Measurements from ENCODE around the gene MYO19. TPM values are rescaled to one million over a fixed set of nuclear protein-coding genes. Genes with fewer than 3 reads are reported as not detected.

MYO19 gene
- total RNA-seq, 1 donor, result 50.1 TPM

DNA sequence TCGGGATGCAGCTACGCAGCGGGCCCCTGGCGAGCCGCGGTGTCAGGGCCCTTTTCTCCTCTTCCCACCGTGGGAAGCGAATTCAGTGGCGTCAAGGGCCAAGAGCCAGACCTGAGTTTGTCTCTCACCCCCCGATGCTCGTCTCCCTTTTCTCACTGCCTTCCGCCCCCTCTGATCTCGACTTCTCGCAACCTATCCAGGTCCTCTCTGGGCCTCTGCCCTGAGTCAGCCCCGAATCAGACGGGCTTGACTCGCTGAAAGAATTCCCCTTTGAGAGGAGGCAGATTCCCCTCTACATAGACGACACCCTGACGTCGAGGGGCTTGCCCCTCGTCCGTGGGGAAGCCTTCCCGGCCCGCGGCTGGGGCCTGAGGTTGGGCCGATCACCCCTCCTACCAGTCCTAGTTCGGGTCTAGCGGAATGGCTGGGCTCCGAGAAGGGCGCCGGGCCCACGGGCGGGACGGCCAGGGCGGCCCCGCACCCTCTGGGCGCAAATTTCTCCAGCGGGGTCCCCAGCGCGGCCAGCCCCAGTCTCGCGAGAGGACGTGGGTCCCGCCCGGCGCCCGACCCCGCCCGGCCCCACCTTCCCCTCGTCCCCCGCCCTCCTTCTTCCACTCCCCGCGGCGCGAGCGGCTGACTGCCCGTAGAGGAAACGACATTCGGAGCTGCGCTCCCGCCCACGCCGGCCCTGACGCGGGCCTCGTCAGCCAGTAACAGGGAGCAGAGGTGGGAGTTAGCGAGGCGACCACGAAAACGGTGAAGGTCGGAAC lies 9.8 kb upstream of the MYO19 start, which contains the start of gene GGNBP2:
Gene GGNBP2 (plus strand): TSS at position 613 of the 770 bp plus-strand sequence. CDS start 806 bp downstream, outside the sequence.
- TF ChIP-seq CTCF (IDR thresholded peaks at IDR 0.05; ENCODE audit: insufficient read depth, low read depth, low read length), result no peak
- H3K4me3 ChIP-seq (ENCODE audit: low read depth, low read length), result peak within 1 kb of the TSS; percentile 96
- DNase-seq (ENCODE audit: low read depth), result peak; percentile 93

- peak overlapping the region; percentile 96 for H3K4me3 ChIP-seq (ENCODE audit: low read depth, low read length)
- DNase-seq (ENCODE audit: low read depth), result no peak
- TF ChIP-seq CTCF (IDR thresholded peaks at IDR 0.05; ENCODE audit: insufficient read depth, low read depth, low read length), result peak; percentile 28
Observed at GRCh38 chr17:36544044-36544306, 9.3 kb upstream of the MYO19 start.

GRCh38 chr17:36542755-36543154 lies 8.1 kb upstream of the MYO19 start:
- no peak overlapping the region for H3K4me3 ChIP-seq (ENCODE audit: low read depth, low read length)
- TF ChIP-seq CTCF (IDR thresholded peaks at IDR 0.05; ENCODE audit: insufficient read depth, low read depth, low read length), result no peak
- no peak for DNase-seq (ENCODE audit: low read depth)

DNA sequence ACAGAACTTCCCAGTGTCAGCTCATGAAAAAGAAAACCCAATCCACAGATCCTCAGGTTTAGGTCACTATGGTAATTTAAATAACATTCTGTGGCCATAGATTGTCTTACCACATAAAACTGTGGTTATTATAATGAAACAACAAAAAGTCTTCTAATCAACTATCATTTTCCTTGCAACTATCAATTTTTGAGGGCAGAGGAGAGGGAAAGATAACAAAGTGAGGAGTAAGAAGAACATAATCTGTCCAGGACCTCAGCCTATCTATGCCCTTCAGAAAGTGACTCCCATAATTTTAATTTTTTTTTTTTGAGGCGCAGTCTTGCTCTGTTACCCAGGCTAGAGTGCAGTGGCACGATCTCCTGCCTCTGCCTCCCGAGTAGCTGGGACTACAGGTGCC lies 6.0 kb upstream of the MYO19 start:
- no peak for TF ChIP-seq CTCF (IDR thresholded peaks at IDR 0.05; ENCODE audit: insufficient read depth, low read depth, low read length)
- H3K4me3 ChIP-seq (ENCODE audit: low read depth, low read length), result no peak overlapping the region
- no peak for DNase-seq (ENCODE audit: low read depth)

- TF ChIP-seq CTCF (IDR thresholded peaks at IDR 0.05; ENCODE audit: insufficient read depth, low read depth, low read length), result no peak
- DNase-seq (ENCODE audit: low read depth), result peak; percentile 3
- peak overlapping the region; percentile 97 for H3K4me3 ChIP-seq (ENCODE audit: low read depth, low read length)
Observed at GRCh38 chr17:36535669-36536081, 1.0 kb upstream of the MYO19 start.

DNA sequence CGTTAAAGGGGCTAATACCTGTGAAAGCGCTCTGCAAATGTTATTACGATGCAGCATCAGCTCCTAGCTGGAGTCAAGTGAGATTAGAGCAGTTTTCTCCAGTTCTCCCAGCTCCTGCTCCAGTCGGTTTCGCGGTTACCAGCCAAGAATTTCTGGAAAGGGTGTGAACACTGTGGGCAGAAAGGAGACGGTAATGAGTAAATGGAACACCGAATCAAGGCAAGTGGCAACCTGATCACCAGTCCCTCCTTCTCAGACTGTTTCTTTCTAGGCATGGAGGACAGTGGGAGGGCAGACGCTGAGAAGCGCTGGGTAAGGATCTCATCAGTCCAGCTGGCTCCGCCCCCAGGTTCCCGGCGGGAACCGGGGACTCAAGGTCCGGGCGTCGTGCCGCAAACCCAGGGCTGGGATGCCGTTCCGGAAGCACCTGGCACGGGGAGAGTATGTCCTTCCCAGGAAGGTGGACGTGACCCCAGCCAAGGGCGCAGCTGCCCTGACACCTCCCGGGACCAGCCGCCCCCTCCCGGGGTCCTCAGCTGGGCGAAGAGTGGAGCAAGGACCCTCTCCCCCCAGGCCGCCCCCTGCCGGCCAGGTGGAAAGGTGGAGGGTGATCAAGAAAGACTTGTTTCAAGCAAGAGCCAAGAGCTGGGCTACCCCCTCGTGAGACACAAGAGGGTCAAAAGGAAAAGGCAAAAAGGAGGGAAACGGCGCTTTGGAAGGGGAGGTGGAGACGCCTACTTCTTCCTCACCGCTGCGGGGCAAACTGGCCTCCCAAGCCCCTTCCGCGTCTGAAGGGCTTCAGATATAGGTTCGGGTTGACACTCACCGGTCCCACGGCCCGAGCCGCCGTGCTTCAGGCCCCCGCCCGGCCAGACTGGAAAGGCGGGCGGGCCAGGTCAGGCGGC lies 481 bp downstream of the MYO19 start:
- peak; percentile 44 for DNase-seq (ENCODE audit: low read depth)
- peak; percentile 63 for TF ChIP-seq CTCF (IDR thresholded peaks at IDR 0.05; ENCODE audit: insufficient read depth, low read depth, low read length)
- peak overlapping the region; percentile 97 for H3K4me3 ChIP-seq (ENCODE audit: low read depth, low read length)
